HL-60 (cell line): ENCODE data around the gene PACS1.

Experiments
- CTCF ChIP-seq: IDR thresholded peaks from one replicate; pipeline ENCODE4 v1.5.1; 2011; ENCODE audit warnings: low read length, control low read depth, inconsistent platforms; ENCODE audit not compliant: insufficient read depth
- POLR2AphosphoS5 ChIP-seq: IDR thresholded peaks from 2 replicates; pipeline ENCODE4 v1.6.1; 2012; ENCODE audit warnings: low read depth

- TF ChIP-seq CTCF (no peak), POLR2AphosphoS5 (no peak)
Measured at GRCh38 chr11:66263785-66264184, 193.7 kb downstream of the PACS1 start.
